HT-29 (cell line): Measurements from ENCODE around the gene SLC51A. TPM values are rescaled to one million over a fixed set of nuclear protein-coding genes. Genes with fewer than 3 reads are reported as not detected.
"Not testable (repeated sequence)": the region's sequence is repeated elsewhere in the genome, so short reads cannot be mapped to it uniquely, and the experiment has no call there.

ENCODE experiments used
- DNase-seq: peaks from one replicate; pipeline ENCODE4 v3.0.0-alpha.2; 2015; ENCODE audit warnings: low spot score
- total RNA-seq: library from RNA; depleted of rRNA; stranded (reverse); fragments of >200 nt; shearing (Covaris generic); gene quantifications from 2 replicates; pipeline ENCODE4 v1.2.3, GENCODE V29; 2014

SLC51A gene
- total RNA-seq, 1 experiment from 2014 or later, result not detected

DNA sequence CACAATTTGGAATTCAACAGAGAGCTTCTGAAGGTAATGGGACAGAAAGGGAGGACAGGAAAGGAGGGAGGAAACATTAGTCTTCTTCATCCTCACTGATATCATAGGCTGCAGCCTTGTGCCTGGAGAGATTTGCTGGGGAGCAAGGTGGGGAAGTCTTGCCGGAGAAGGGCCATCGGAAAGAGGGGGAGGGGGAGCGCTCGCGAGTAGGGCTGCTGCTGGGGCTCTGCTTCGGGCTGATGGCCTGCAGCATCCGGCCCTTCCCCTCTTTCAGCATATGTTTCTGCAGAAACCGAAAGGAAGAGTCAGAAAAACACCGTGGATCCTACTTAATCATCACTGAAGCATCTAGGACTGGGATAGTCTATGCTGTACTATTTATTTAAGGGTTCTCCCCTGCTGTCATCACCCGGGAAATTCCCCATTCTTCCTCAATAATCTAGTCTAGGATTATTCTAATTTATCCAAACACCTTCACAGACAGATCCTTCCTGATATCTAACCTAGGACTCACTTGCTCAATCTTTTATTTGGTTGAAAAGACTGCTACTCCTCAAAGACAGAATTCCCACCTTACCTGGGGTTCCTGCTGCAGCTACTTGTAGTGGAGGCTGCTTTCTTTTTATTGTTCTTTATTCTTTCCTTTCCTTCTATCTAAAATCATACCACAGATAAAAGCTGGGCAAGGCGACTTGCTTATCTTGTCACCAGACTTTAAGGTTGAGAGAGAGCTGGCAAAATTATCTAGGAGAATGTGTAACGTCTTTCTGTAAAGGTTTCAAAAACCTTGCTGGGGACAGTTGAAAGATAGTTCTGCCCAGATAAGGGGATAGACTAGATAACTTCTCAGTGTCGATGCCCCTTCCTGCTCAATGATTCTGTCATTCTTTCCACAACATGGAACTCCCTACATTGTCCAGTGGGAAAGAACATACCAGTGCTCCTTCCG lies 22.6 kb downstream of the SLC51A start:
- DNase-seq, result no peak

DNA sequence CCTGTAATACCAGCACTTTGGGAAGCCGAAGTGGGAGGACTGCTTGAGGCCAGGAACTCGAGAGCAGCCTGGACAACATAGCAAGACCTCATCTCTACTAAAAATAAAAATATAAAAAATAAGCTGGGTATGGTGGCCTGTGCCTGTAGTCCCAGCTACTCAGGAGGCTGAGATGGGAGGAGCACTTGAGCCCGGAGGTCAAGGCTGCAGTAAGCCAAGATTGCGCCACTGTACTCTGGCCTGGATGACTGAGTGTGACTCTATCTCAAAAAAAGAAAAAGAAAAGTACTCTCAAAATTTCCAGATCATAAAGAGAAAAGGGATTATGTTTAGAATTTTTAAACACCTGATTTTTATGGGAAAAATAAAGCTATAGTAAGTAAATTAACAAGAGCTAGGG lies 24.1 kb downstream of the SLC51A start:
- no peak for DNase-seq

DNA sequence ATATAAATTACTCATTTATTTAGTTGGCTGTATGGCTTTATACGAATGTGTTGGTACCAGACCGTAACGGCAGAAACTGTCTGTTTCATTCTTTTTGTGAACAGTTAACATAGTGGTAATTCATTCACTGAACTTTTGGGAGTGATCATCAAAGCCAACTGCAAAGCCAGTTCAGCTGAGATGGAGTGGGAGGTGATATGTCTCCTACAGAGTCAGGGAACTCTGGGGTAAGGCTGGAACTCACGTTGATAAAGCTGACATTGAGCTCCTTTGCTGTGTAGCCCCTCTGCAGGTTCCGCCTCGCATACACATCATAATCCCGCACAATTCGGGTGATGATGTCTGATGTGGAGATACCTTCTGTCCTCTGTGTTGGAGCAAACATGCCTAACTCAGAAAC lies 25.4 kb downstream of the SLC51A start:
- DNase-seq, result no peak

- DNase-seq, result not testable (repeated sequence)
These were observed 27.8 kb downstream of the SLC51A start for GRCh38 chr3:196244166-196244565.

GRCh38 chr3:196246612-196247308 lies 30.4 kb downstream of the SLC51A start:
- no peak for DNase-seq

GRCh38 chr3:196251918-196252317 lies 35.6 kb downstream of the SLC51A start:
- DNase-seq, result no peak

GRCh38 chr3:196254376-196255283 lies 38.3 kb downstream of the SLC51A start:
- no peak for DNase-seq

DNA sequence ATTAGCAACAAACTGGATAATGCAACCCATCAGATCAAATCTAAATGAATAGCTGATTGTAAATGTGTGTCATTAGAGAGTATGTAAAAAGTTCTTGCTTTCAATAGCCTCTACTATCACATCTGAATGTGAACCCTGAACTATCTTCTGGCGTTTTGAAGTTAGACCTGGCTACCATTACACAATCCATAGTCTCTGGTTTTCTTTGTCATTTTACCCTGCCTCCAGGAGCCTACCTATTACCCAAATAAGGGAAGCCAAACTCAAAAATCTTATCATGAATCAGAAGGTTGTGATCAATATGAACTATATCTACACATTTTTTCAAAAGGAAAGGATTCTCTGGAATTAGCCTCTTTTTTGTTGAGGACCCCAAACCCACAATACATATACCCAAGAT lies 39.4 kb downstream of the SLC51A start:
- DNase-seq, result no peak

DNA sequence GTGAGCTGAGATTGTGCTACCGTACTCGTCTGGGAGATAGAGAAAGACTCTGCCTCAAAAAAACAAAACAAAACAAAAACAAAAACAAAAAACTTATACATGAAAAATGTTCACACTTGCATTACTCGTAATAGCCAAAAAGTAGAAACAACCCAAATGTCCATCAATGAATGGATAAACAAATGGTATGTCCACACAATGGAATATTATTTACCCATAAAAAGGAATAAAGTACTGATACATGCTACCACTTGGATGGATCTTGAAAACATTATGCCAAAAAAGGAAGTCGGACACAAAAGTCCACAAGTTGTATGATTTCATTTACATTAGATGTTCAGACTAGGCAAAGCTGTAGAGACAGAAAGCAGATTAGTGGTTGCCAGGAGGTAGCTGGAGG lies 44.5 kb downstream of the SLC51A start:
- DNase-seq, result no peak

- DNase-seq, result no peak
These were observed 47.5 kb downstream of the SLC51A start for GRCh38 chr3:196263819-196264218.

DNA sequence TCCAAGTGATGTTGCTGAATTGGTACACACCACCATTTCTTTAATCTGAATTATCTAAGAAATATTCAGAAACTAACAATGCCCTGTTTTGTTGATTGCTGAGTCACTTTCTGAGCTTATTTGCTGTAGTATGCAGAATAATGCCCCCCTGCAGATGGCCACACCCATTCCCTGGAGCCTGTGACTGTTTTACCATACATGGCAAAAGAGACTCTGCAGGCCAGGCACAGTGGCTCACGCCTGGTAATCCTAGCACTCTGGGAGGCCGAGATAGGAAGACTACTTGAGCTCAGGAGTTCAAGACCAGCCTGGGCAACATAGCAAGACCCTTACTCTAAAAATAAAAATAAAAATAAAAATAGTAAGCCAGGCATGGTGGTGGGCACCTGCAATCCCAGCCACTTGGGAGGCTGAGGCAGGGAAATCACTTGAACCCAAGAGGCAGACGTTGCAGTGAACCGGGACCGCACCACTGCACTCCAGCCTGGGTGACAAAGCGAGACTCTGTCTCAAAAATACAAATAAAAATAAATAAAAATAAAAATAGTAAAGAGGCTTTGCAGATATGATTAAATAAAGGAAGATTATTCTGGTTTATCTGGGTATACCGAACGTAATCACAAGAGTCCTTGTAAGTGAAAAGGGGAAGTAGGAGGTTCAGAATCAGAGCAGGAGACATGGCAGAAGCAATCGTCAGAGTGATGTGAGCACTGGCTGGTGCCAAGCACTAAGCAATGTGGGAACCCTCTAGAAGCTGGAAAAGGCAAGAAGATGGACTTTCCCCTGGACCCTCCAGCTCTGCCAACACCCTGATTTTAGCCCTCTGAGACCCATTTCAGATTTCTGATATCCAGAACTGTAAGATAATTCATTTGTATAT lies 52.2 kb downstream of the SLC51A start:
- DNase-seq, result no peak

DNA sequence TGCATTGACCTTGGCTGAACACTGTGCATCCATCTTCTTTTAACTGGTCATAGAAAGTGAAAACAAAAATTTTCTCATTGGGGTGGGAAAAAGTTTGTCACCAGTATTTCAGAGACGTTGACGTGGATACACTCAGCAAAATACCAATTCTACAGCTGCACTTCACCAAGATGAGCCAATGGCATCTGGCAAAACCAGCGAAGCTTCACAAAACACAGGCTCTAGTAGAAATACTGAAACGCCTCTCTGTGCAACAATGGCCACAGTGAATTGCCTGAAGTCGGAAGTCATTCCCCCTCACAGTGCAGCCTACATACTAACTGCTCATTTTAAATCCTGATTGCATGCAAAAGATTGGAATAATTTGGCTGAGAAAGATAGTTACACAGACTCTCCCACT lies 54.2 kb downstream of the SLC51A start:
- no peak for DNase-seq

- no peak for DNase-seq
These were observed 56.5 kb downstream of the SLC51A start for GRCh38 chr3:196272826-196273225.

- no peak for DNase-seq
These were observed 57.3 kb downstream of the SLC51A start for GRCh38 chr3:196273655-196274054.

GRCh38 chr3:196274585-196274984 lies 58.3 kb downstream of the SLC51A start:
- no peak for DNase-seq

- no peak for DNase-seq
These were observed 58.8 kb downstream of the SLC51A start for GRCh38 chr3:196275126-196275525.

DNA sequence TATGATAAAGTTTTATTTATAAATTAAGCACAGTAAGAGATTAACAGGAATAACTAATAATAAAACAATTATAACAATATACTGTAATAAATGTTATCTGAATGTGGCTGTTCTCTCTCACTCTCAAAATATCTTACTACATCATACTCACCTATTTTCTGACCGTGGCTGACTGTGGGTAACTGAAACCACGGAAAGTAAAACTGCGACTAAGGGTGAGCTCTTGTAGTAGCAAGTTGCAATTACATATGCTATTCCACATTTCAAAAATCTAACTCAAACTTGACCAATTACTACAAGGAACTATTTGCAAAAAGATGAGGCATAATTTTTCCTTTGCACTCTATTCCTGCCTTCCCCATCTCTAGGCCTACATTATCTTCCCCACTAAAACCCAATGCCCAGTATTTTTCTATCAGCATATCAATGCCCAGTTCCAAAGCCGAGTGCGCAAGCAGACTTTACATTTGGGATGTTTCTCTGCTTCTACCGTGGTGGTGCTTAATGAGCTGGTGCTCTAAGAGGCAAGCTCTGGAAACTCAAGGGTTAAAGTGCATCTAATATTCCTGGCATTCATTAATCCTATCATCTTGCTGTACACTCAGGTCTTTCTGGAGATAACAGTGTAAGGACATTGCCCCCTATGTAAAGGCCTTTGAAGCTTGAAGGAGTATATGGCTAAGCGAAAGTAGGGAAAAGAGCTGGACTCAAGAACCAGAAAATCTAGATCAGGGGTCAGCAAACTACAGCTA lies 64.5 kb downstream of the SLC51A start:
- no peak for DNase-seq

DNA sequence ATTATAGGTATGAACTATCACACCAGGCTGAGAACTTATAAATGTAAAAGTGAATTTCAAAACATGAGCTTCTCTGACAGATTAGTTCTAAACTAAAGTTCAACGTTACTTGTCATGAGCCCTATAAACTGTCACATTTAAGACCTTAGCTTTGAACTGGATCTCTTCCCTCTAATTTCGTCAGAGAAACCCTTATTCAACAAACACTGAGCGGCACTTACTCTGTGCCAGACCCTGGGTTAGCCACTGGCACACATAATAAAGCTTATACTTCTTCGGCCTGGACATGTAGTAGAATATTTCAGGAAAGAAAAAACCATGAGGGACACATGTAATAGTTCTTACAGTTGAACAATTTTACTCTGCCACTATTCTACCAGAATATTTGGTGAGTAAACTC lies 65.6 kb downstream of the SLC51A start:
- DNase-seq, result no peak
